ENCODE data around the gene DYNC1H1. TPM values are rescaled to one million over a fixed set of nuclear protein-coding genes. Genes with fewer than 3 reads are reported as not detected.
"Not testable (repeated sequence)": the region's sequence is repeated elsewhere in the genome, so short reads cannot be mapped to it uniquely, and the experiment has no call there.

Gene DYNC1H1
- total and polyA plus RNA-seq, 2 donors (not counting 1 experiment from before 2014, with no cell fraction given), result 128 to 677 TPM

- H3K27ac ChIP-seq (ENCODE audit: insufficient read depth, low read length), result no peak overlapping the region
- no peaks in the 10 kb centered on the region for H3K27me3 ChIP-seq (ENCODE audit: control insufficient read depth, insufficient read depth, low read length)
- DNase-seq (ENCODE audit: low read depth in 2 of 2), result no peak
- no peaks in the 10 kb centered on the region for H3K9me3 ChIP-seq (ENCODE audit: control insufficient read depth, insufficient read depth, low read depth, low read length)
- TF ChIP-seq EZH2 (IDR thresholded peaks at IDR 0.05; ENCODE audit: low read length, missing control alignments), result no peak
- no peak for TF ChIP-seq CTCF (conservative IDR thresholded peaks at IDR 0.05 in 1 of 2, IDR thresholded peaks at IDR 0.05 in 1 of 2; ENCODE audit: low read depth in 1 of 2, low read length in 2 of 2)
- H3K4me2 ChIP-seq (ENCODE audit: extremely low read depth, insufficient read depth, low read length), result no peak overlapping the region
- H3K79me2 ChIP-seq (ENCODE audit: control insufficient read depth, insufficient read depth, low read length), result no peaks in the 10 kb centered on the region
- H3K4me3 ChIP-seq (replicated peaks in 1 of 4; ENCODE audit: control extremely low read depth in 1 of 4, insufficient read depth in 1 of 4, low read depth in 3 of 4, low read length in 4 of 4), result no peak overlapping the region
- H2AFZ ChIP-seq (ENCODE audit: low read length), result no peak overlapping the region
- H3K36me3 ChIP-seq (ENCODE audit: control insufficient read depth, insufficient read depth, low read length), result peaks cover 7% of the 10 kb centered on the region
- H3K4me1 ChIP-seq (ENCODE audit: control insufficient read depth, extremely low read depth, insufficient read depth, low read length), result peaks cover 3% of the 10 kb centered on the region
- H3K9ac ChIP-seq (ENCODE audit: insufficient read depth, low read length), result no peak overlapping the region
- no peaks in the 10 kb centered on the region for H4K20me1 ChIP-seq (ENCODE audit: control insufficient read depth, extremely low read depth, insufficient read depth, low read length)
These were observed 110.8 kb downstream of the DYNC1H1 start for GRCh38 chr14:102075155-102075554.

GRCh38 chr14:102077382-102077709 lies 113.0 kb downstream of the DYNC1H1 start:
- H3K4me1 ChIP-seq (ENCODE audit: control insufficient read depth, extremely low read depth, insufficient read depth, low read length), result no peaks in the 10 kb centered on the region
- H3K4me2 ChIP-seq (ENCODE audit: extremely low read depth, insufficient read depth, low read length), result no peak overlapping the region
- no peaks in the 10 kb centered on the region for H3K27me3 ChIP-seq (ENCODE audit: control insufficient read depth, insufficient read depth, low read length)
- H3K9ac ChIP-seq (ENCODE audit: insufficient read depth, low read length), result no peak overlapping the region
- peaks cover 20% of the 10 kb centered on the region for H3K36me3 ChIP-seq (ENCODE audit: control insufficient read depth, insufficient read depth, low read length)
- TF ChIP-seq CTCF (conservative IDR thresholded peaks at IDR 0.05 in 1 of 2, IDR thresholded peaks at IDR 0.05 in 1 of 2; ENCODE audit: low read depth in 1 of 2, low read length in 2 of 2), result no peak
- TF ChIP-seq EZH2 (IDR thresholded peaks at IDR 0.05; ENCODE audit: low read length, missing control alignments), result no peak
- H3K4me3 ChIP-seq (replicated peaks in 1 of 4; ENCODE audit: control extremely low read depth in 1 of 4, insufficient read depth in 1 of 4, low read depth in 3 of 4, low read length in 4 of 4), result no peak overlapping the region
- no peaks in the 10 kb centered on the region for H3K9me3 ChIP-seq (ENCODE audit: control insufficient read depth, insufficient read depth, low read depth, low read length)
- peaks cover 5% of the 10 kb centered on the region for H3K79me2 ChIP-seq (ENCODE audit: control insufficient read depth, insufficient read depth, low read length)
- H3K27ac ChIP-seq (ENCODE audit: insufficient read depth, low read length), result no peak overlapping the region
- DNase-seq (ENCODE audit: low read depth in 2 of 2), result no peak
- H4K20me1 ChIP-seq (ENCODE audit: control insufficient read depth, extremely low read depth, insufficient read depth, low read length), result no peaks in the 10 kb centered on the region
- H2AFZ ChIP-seq (ENCODE audit: low read length), result no peak overlapping the region

- H3K4me1 ChIP-seq (ENCODE audit: control insufficient read depth, extremely low read depth, insufficient read depth, low read length); H3K9ac ChIP-seq (ENCODE audit: insufficient read depth, low read length); H3K4me3 ChIP-seq (replicated peaks in 1 of 4; ENCODE audit: control extremely low read depth in 1 of 4, insufficient read depth in 1 of 4, low read depth in 3 of 4, low read length in 4 of 4); H2AFZ ChIP-seq (ENCODE audit: low read length); H3K9me3 ChIP-seq (ENCODE audit: control insufficient read depth, insufficient read depth, low read depth, low read length); H4K20me1 ChIP-seq (ENCODE audit: control insufficient read depth, extremely low read depth, insufficient read depth, low read length); DNase-seq (ENCODE audit: low read depth in 2 of 2); H3K27ac ChIP-seq (ENCODE audit: insufficient read depth, low read length); H3K27me3 ChIP-seq (ENCODE audit: control insufficient read depth, insufficient read depth, low read length); H3K4me2 ChIP-seq (ENCODE audit: extremely low read depth, insufficient read depth, low read length): not testable (repeated sequence)
- Histone ChIP-seq H3K79me2 (ENCODE audit: control insufficient read depth, insufficient read depth, low read length) (peaks cover 13% of the 10 kb centered on the region), H3K36me3 (ENCODE audit: control insufficient read depth, insufficient read depth, low read length) (peaks cover 28% of the 10 kb centered on the region)
These were observed 114.0 kb downstream of the DYNC1H1 start for GRCh38 chr14:102078361-102078791.

Measured in fibroblast of lung (primary cell).